Left ventricle myocardium inferior (tissue), 1 donor: ENCODE data around the gene PPP2R3A. TPM values are rescaled to one million over a fixed set of nuclear protein-coding genes. Genes with fewer than 3 reads are reported as not detected.

Source experiments
- DNase-seq: peaks from one replicate; pipeline ENCODE4 v3.0.0-alpha.2; 2020
- H3K27ac ChIP-seq: fragments of 200-600 bp; replicated peaks from 2 replicates; pipeline ENCODE4 v1.8.0; 2021
- H3K27me3 ChIP-seq: fragments of 200-600 bp; 2 replicates; pipeline ENCODE4 v1.8.0; 2021; ENCODE audit warnings: low read depth
- H3K36me3 ChIP-seq: fragments of 200-600 bp; 2 replicates; pipeline ENCODE4 v1.8.0; 2021
- H3K4me1 ChIP-seq: fragments of 200-600 bp; 2 replicates; pipeline ENCODE4 v1.8.0; 2021
- H3K4me3 ChIP-seq: fragments of 200-600 bp; 2 replicates; pipeline ENCODE4 v1.8.0; 2021; ENCODE audit warnings: mild to moderate bottlenecking, moderate library complexity
- H3K9me3 ChIP-seq: fragments of 200-600 bp; replicated peaks from 2 replicates; pipeline ENCODE4 v1.8.0; 2021
- CTCF ChIP-seq: fragments of 200-600 bp; IDR thresholded peaks from 2 replicates; pipeline ENCODE4 v1.8.0; 2021; ENCODE audit warnings: antibody characterized with exemption, mild to moderate bottlenecking, borderline replicate concordance
- intact Hi-C: fragments of 100-400 bp; cut with micrococcal nuclease; formaldehyde crosslinking; loops from one replicate; pipeline ENCODE4 v1.11.0; 2022
- long read RNA-seq: library from polyadenylated mRNA; unstranded; transcript quantifications from one replicate; pipeline ENCODE4 v2.0.0, GENCODE V29; 2021
- total RNA-seq: library from RNA; stranded (reverse); fragmentation: NEBNext Ultra II Directional; extraction: Animal tissue kit (Norgen Biotek cat#: 25700); gene quantifications from one replicate; pipeline ENCODE4 v1.2.1, GENCODE V29; 2021
- donor health status: DM: no; HTN: yes; CAD: no; lungs with severe emphysema.

The PPP2R3A gene
- total RNA-seq: 94.9 TPM
- long read RNA-seq, full-length matches to known transcripts: 78 of 93 reads
- long read RNA-seq, partial matches to known transcripts: 8 of 93 reads
- long read RNA-seq, other reads (novel, unspliced or antisense): 7 of 93 reads

GRCh38 chr3:135965506-135966270 is at the start of gene PPP2R3A:
Gene PPP2R3A (plus strand): TSS chr3:135965728. CDS start chr3:136001499, 35,771 bp downstream.
- peak within 1 kb of the TSS; percentile 92 for H3K27ac ChIP-seq
- no peaks in the 10 kb centered on the region for H3K36me3 ChIP-seq
- peaks cover 47% of the 10 kb centered on the region for H3K4me1 ChIP-seq
- no peaks in the 10 kb centered on the region for H3K27me3 ChIP-seq
- peak; percentile 82 for DNase-seq
- intact Hi-C loops: no loop called here
- peak within 1 kb of the TSS; percentile 90 for H3K4me3 ChIP-seq
- peaks cover 10% of the 10 kb centered on the region for H3K9me3 ChIP-seq
- no peak for TF ChIP-seq CTCF

- Histone ChIP-seq H3K9me3 (no peaks in the 10 kb centered on the region), H3K27ac (no peak overlapping the region), H3K36me3 (no peaks in the 10 kb centered on the region), H3K4me1 (peaks cover 12% of the 10 kb centered on the region), H3K4me3 (no peak overlapping the region), H3K27me3 (no peaks in the 10 kb centered on the region)
- intact Hi-C loops: loop anchor here (5.0 kb wide), 1 partner anchor 126 kb away; no protein-coding TSS in a partner anchor
- no peak for TF ChIP-seq CTCF
- no peak for DNase-seq
These were observed 49.2 kb upstream of the PPP2R3A start for GRCh38 chr3:135916310-135916709.

GRCh38 chr3:135917076-135917475 is 48.5 kb upstream of the PPP2R3A start:
- TF ChIP-seq CTCF: no peak
- Histone ChIP-seq H3K27ac (no peak overlapping the region), H3K9me3 (no peaks in the 10 kb centered on the region), H3K36me3 (no peaks in the 10 kb centered on the region), H3K4me1 (peaks cover 12% of the 10 kb centered on the region), H3K27me3 (no peaks in the 10 kb centered on the region), H3K4me3 (no peak overlapping the region)
- intact Hi-C loops: loop anchor here (5.0 kb wide), 1 partner anchor 125 kb away; no protein-coding TSS in a partner anchor
- DNase-seq: no peak

GRCh38 chr3:135917927-135918597 is 47.5 kb upstream of the PPP2R3A start:
- DNase-seq: no peak
- intact Hi-C loops: loop anchor here (5.0 kb wide), 1 partner anchor 124 kb away; no protein-coding TSS in a partner anchor
- no peaks in the 10 kb centered on the region for H3K27me3 ChIP-seq
- H3K36me3 ChIP-seq: no peaks in the 10 kb centered on the region
- H3K27ac ChIP-seq: no peak overlapping the region
- peaks cover 12% of the 10 kb centered on the region for H3K4me1 ChIP-seq
- no peak for TF ChIP-seq CTCF
- H3K9me3 ChIP-seq: no peaks in the 10 kb centered on the region
- no peak overlapping the region for H3K4me3 ChIP-seq

GRCh38 chr3:135918600-135918999 is 46.9 kb upstream of the PPP2R3A start:
- H3K9me3 ChIP-seq: no peaks in the 10 kb centered on the region
- intact Hi-C loops: loop anchor here (5.0 kb wide), 1 partner anchor 124 kb away; no protein-coding TSS in a partner anchor
- no peak overlapping the region for H3K4me3 ChIP-seq
- no peak for DNase-seq
- no peaks in the 10 kb centered on the region for H3K36me3 ChIP-seq
- H3K4me1 ChIP-seq: peaks cover 12% of the 10 kb centered on the region
- H3K27me3 ChIP-seq: no peaks in the 10 kb centered on the region
- no peak overlapping the region for H3K27ac ChIP-seq
- peak; percentile 60 for TF ChIP-seq CTCF
